GM21526 (cell line): ENCODE results near the gene SDS.
A peak's percentile ranks its signal among the peaks of the same experiment; 100 is the strongest.
"Not testable (repeated sequence)": the region's sequence is repeated elsewhere in the genome, so short reads cannot be mapped to it uniquely, and the experiment has no call there.

Source experiments
- ATAC-seq: cut with Tn5 transposase; IDR thresholded peaks from one replicate; pipeline ENCODE4 v1.9.1; 2021; ENCODE audit warnings: moderate library complexity; ENCODE audit not compliant: unreplicated experiment, low FRiP score

The SDS gene

DNA sequence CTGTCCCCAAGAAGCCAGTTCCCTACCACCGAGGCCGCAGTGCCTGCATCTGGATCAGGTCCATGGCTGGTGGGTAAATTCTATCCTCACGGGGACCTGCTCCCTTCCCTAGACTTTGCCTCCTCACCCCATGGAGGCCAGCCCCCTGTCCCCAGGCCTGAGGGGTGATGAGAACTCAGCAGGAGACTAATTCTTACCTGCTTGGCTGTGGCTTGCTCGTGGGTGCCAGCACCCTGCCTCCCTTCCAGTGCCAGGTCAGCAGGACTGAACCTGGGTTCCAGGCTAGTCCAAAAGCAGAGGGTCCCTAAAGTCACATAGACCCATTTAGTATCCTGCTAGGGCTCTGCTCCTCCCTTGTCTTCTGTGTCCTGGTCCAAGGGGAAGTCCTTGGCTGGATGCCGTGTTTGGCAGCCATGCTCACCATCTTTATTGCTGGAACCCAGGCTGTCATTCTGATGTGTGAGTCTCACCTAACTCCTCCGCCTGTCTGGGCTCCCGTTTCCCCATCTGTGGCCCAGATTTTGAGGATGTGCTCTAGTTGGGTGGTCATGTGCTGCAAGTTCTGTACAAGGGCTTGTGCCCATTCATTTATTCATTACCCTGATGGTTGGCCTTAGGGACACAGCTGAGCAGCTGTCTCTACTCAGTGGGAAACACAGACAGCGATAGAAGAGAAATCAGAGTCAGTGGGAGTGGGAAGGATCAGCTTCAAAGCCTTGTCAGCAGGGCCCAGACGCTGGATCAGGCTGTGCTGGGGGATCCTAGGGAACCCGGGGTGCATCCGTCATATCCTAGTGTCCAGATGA, 44.4 kb downstream of the SDS start:
- no peak for ATAC-seq

DNA sequence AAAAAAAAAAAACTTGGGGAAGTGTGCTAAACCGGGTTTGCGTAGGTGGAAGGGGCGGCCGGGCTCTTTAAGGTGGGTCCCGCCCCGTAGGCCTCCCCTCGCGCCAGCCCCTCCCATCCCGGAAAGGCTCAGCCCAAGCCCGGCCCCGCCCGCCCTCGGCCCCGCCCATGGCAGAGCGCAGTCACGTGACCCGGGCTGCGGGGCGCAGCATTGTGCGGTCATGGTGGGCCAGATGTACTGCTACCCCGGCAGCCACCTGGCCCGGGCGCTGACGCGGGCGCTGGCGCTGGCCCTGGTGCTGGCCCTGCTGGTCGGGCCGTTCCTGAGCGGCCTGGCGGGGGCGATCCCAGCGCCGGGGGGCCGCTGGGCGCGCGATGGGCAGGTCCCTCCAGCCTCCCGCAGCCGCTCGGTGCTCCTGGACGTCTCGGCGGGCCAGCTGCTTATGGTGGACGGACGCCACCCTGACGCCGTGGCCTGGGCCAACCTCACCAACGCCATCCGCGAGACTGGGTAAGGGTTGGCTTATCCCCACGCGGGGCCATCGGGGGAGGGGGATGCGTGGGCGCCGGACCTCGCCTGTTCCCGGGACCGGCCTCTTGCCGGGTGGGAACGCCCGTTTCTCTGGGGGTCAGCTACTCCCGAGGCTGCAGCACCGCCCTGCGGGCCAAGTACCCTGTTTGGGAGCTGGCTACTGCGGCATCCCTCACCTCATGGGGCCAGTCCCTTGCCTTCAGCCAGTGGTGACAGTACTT, 45.1 kb downstream of the SDS start, which contains the start of gene PLBD2:
PLBD2 (plus strand) TSS at position 207 of the 752 bp plus-strand sequence; CDS start at position 221, 14 bp downstream.
- ATAC-seq: peak; percentile 93

DNA sequence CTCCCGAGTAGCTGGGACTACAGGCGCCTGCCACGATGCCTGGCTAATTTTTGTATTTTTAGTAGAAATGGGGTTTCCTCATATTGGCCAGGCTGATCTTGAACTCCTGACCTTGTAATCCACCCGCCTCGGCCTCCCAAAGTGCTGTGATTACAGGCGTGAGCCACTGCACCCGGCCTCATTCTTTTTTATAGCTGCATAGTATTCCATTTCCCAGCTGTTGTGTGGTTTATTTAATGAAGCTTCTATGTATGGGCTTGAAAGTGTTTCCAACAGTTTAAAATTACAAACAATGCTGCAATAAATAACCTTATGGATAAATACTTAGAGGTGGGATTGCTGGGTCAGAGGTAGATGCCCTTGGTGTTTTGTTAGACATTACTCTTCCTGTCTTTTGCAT, 49.5 kb downstream of the SDS start:
- ATAC-seq: not testable (repeated sequence)

DNA sequence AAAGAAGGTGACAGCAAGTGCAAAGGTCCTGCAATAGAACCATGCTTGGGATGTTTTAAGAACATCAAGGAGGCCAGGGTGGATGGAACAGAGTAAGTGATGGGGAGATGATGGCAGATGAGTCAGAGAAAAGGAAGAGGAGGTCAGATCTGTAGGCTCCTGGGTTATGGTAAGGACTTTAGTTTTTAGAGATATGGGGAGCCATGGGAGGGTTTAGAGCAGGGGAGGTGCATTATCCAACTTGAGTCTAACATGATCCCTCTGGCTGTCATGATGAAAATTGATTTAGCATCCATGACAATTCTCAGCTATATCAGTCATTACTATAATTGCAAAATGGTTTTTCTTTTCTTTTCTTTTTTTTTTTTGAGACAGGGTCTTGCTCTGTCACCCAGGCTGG, 52.6 kb downstream of the SDS start:
- ATAC-seq: no peak

DNA sequence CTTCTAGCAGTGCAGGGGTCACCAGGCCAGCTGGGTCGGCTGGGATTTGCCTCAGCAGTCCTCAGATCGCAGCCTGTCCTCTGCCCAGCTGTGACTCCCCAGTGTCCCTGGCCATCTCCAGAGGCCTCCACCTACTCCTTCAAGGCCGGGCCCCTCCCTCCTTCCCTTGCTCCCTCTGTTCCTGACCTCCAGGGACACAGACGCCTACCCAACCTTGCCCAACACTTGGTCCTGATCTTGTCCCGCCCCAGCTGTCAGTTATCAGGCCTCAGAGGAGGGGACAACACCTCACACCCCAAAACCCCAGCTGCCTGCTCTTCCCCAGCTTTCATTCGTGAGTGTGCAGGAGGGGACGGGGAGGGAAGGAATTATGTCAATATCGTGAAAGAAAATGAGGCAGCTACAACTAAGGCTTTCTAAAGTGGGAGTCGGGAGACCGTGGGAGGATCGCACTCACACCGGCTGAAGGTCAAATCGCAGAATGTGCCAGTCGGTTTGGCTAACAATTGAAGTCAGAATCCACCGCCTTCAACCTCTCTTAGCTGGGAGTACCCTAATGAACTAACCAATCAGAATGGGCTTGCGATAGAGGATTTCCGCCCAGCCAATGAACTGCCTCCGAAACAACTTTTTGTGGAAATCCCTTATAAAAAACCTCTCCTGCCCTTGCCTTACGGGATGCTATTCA, 54.7 kb downstream of the SDS start:
- ATAC-seq: no peak

DNA sequence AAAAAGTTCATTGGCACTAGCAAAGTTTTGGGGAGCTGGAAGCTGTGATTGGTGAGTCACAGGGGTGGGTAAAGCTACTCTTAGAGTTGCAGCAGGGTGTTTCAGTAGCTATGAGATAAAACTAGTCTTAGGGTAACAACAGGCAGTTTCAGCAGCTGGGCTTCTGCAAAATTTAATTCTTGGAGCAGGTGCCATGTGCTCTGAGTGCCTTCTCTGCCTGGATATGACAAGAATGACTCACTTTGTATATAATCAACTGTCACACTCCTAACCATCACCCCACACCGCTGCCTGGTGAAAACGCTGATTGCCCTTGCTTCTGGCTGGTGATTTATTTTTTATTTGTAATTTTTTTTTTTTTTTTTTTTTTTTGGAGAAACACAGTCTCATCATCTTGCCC, 55.8 kb downstream of the SDS start:
- no peak for ATAC-seq

DNA sequence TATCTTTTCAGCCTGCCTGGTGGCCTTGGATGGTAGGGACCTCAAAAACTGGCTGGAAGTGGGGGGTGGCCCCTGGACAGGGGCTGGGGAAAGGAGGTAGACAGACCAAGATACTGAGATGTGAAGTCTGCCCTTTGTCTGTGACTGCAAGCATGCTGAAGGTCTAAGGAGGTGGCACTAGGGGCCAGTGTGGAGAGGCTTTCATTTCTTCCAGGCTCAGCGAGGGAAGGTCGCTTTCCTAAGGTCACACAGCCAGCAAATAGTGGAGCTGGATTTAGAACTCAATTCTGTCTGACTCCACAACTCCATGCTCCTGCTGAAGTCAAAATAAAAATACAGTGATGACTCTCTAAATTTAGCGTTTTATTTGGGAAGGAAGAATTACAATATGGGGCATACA, 56.6 kb downstream of the SDS start:
- no peak for ATAC-seq

DNA sequence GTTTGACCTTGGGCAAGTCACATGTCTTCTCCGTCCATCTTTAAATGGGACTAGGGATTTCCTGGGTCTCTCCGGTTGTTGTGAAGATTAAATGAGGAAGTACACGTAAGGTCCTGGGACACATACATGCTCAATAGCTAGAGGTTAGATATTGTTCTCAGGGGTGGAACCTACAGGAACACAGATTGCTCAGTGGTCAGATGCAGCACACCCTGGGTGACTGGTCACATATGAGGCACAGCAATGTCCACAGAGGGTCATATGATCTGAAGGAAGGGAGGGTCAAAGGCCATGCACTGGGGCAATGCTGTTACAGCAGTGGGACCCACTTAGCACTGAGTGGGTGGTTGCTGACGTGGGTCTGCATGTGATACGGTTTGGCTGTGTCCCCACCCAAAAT, 57.3 kb downstream of the SDS start:
- no peak for ATAC-seq

DNA sequence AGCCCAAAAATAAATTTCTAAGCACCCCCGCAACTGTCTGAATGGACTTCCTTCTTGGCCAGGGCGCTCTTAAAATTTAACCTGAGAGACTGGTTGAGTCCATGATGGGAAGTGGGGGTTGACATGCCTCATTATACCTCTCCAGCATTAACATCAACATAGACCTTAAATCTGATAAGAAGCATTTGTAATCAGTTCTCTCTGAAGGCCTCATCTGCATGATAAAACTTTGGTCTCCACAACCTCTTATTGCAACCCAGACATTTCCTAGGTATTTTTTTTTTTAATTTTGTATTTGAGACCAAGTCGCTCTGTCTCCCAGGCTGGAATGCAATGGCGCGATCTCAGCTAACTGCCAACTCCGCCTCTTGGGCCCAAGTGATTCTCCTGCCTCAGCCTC, 58.4 kb downstream of the SDS start:
- ATAC-seq: no peak
